ENCODE results near the gene LRRIQ4. TPM values are rescaled to one million over a fixed set of nuclear protein-coding genes. Genes with fewer than 3 reads are reported as not detected.

Gene LRRIQ4
- total RNA-seq, 2 donors from 2014 or later = 0.12 TPM; not detected in 1

GRCh38 chr3:169790687-169791429, 21.8 kb upstream of the LRRIQ4 start:
- DNase-seq (no peak), ATAC-seq (no peak)
- intact Hi-C loops (cut with DNase I) = no loop called here

- no peak for ATAC-seq
- DNase-seq = no peak
- intact Hi-C loops (cut with DNase I) = no loop called here
Observed at GRCh38 chr3:169792359-169792758, 20.3 kb upstream of the LRRIQ4 start.

GRCh38 chr3:169804681-169805080, 8.0 kb upstream of the LRRIQ4 start:
- intact Hi-C loops (cut with DNase I) = no loop called here
- no peak for DNase-seq
- no peak for ATAC-seq

- intact Hi-C loops (cut with DNase I) = no loop called here
- DNase-seq (no peak), ATAC-seq (no peak)
Observed at GRCh38 chr3:169809230-169809795, 3.4 kb upstream of the LRRIQ4 start.

GRCh38 chr3:169811631-169812331, 889 bp upstream of the LRRIQ4 start:
- DNase-seq (no peak), ATAC-seq (peak; percentile 43 to 56)
- intact Hi-C loops (cut with DNase I) = no loop called here

- ATAC-seq (no peak), DNase-seq (no peak)
- intact Hi-C loops (cut with DNase I) = no loop called here
Observed at GRCh38 chr3:169813278-169813677, 608 bp downstream of the LRRIQ4 start.

- ATAC-seq (peak in 1 of 2 donors; percentile 5), DNase-seq (no peak)
- intact Hi-C loops (cut with DNase I) = no loop called here
Observed at GRCh38 chr3:169813757-169814517, 1.3 kb downstream of the LRRIQ4 start.

- ATAC-seq (no peak), DNase-seq (no peak)
- intact Hi-C loops (cut with DNase I) = no loop called here
Observed at GRCh38 chr3:169815590-169816150, 3.0 kb downstream of the LRRIQ4 start.

GRCh38 chr3:169818316-169818715, 5.6 kb downstream of the LRRIQ4 start:
- intact Hi-C loops (cut with DNase I) = no loop called here
- ATAC-seq (no peak), DNase-seq (no peak)

GRCh38 chr3:169822091-169822490, 9.4 kb downstream of the LRRIQ4 start:
- no peak for DNase-seq
- intact Hi-C loops (cut with DNase I) = no loop called here
- ATAC-seq = no peak

- intact Hi-C loops (cut with DNase I) = no loop called here
- ATAC-seq (no peak), DNase-seq (no peak)
Observed at GRCh38 chr3:169822540-169822939, 9.9 kb downstream of the LRRIQ4 start.

GRCh38 chr3:169822983-169823382, 10.3 kb downstream of the LRRIQ4 start:
- no peak for DNase-seq
- intact Hi-C loops (cut with DNase I) = no loop called here
- ATAC-seq = no peak

- ATAC-seq = no peak
- intact Hi-C loops (cut with DNase I) = no loop called here
- no peak for DNase-seq
Observed at GRCh38 chr3:169825316-169825715, 12.6 kb downstream of the LRRIQ4 start.

GRCh38 chr3:169827712-169828111, 15.0 kb downstream of the LRRIQ4 start:
- ATAC-seq = no peak
- no peak for DNase-seq
- intact Hi-C loops (cut with DNase I) = no loop called here

- no peak for DNase-seq
Observed at GRCh38 chr3:169835533-169835932, 22.9 kb downstream of the LRRIQ4 start.

GRCh38 chr3:169836078-169836941, 23.6 kb downstream of the LRRIQ4 start:
- peak in 1 of 2 donors; percentile 65 for ATAC-seq
- no peak for DNase-seq
- intact Hi-C loops (cut with DNase I) = no loop called here

More at GRCh38 chr3:169835533-169835932, 22.9 kb downstream of the LRRIQ4 start:
- intact Hi-C loops (cut with DNase I) = no loop called here
- ATAC-seq = peak in 1 of 2 donors; percentile 57

GRCh38 chr3:169836942-169837275, 24.2 kb downstream of the LRRIQ4 start:
- DNase-seq (no peak), ATAC-seq (peak; percentile 34 to 83)
- intact Hi-C loops (cut with DNase I) = no loop called here

GRCh38 chr3:169838511-169839030, 25.9 kb downstream of the LRRIQ4 start:
- no peak for ATAC-seq
- DNase-seq = no peak
- intact Hi-C loops (cut with DNase I) = no loop called here
